MV-4-11 (cell line): ENCODE results near the gene CEACAM20.
"Not testable (repeated sequence)": the region's sequence is repeated elsewhere in the genome, so short reads cannot be mapped to it uniquely, and the experiment has no call there.

Experiments
- DNase-seq: peaks from one replicate; lab custom pipeline; 2025; lab: John Stamatoyannopoulos, UW

The CEACAM20 gene

GRCh38 chr19:44476559-44477408 lies 52.7 kb downstream of the CEACAM20 start:
- peak; percentile 50 for DNase-seq

- DNase-seq, result not testable (repeated sequence)
These were observed 60.7 kb downstream of the CEACAM20 start for GRCh38 chr19:44468730-44469129.

- DNase-seq, result not testable (repeated sequence)
These were observed 66.7 kb downstream of the CEACAM20 start for GRCh38 chr19:44462600-44463286.
